HG02798 (cell line): Measurements from ENCODE around the gene WRAP53.

Source experiments
- ATAC-seq: cut with Tn5 transposase; IDR thresholded peaks from one replicate; pipeline ENCODE4 v1.9.1; 2021; ENCODE audit warnings: mild to moderate bottlenecking; ENCODE audit not compliant: unreplicated experiment, poor library complexity

The WRAP53 gene

DNA sequence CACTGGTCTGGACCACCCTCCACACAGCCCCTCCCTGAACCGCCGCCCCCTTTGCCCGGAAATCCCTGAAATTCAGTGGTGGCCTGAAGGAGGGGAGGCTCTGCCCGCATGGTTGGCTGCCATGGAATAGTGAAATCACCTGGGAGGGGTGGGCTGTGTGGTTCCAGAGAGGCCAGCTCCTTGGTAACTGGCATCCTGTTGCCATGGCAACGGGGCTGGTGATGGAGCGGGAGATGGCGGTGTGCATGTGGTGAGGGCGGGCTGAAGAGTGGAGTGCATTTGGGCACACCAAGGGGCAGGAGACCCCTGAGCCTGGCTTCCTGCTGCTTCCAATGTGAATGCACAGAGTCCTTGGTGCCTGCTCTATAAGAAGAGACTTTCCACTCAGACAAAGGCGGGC, 19.2 kb downstream of the WRAP53 start:
- ATAC-seq, result no peak

DNA sequence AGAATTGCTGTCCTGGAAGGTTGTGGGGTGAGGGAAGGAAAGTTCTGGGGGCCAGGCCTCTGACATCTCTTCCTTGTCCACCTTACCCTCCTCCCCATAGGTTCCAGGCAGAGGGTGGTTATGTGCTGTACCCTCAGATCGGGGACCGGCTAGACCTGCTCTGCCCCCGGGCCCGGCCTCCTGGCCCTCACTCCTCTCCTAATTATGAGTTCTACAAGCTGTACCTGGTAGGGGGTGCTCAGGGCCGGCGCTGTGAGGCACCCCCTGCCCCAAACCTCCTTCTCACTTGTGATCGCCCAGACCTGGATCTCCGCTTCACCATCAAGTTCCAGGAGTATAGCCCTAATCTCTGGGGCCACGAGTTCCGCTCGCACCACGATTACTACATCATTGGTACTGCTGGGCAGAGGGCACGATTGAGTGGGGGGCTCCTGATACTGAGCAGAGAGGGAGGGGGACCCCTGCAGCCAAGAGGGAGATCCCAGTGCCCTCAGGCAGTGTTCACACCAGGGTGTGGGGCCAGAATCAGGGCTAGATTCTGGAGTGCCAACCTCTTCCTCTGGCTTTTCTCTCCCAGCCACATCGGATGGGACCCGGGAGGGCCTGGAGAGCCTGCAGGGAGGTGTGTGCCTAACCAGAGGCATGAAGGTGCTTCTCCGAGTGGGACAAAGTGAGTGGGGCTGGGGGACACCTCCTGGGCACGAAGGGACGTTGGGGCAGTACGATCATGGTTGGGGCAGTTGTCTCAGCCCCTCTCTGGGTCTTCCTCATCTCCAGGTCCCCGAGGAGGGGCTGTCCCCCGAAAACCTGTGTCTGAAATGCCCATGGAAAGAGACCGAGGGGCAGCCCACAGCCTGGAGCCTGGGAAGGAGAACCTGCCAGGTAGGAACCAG, 19.8 kb downstream of the WRAP53 start:
- ATAC-seq, result no peak

GRCh38 chr17:7709031-7709430, 20.8 kb downstream of the WRAP53 start:
- no peak for ATAC-seq

- no peak for ATAC-seq
Measured at GRCh38 chr17:7710301-7710700, 22.0 kb downstream of the WRAP53 start.

DNA sequence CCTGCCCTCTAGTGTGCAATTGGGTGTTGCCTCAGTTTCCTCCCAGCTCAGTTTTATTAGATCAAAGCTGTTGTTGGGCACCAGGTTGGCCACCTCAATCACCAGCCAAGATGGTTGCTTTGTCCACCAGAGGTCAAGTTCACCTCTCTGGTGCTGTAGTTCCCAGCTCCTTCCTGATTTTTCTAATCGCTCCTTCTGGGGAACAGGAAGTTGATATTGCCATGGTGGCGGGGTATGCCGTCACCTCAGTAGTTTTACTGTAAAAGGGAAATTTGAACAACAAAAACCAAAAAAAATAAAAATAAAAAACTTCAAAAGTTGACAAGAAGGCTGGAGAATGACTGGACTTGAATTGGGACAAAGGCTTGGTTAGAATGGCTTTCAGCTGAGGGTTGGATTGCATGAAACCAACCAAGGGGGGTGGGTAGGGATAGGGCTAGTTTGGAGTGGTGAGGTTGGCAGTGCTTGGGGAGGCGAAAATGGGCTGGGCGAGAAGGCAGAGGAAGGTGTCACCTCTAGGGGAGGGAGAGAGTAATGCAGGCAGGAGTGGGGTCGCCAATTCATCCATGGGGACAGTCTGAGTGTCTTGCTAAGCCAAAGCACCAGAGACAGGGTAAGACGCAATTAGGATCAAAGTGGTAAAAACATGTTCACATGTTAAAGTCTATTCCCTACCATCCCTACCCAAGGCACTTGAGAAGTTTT, 22.9 kb downstream of the WRAP53 start:
- no peak for ATAC-seq

DNA sequence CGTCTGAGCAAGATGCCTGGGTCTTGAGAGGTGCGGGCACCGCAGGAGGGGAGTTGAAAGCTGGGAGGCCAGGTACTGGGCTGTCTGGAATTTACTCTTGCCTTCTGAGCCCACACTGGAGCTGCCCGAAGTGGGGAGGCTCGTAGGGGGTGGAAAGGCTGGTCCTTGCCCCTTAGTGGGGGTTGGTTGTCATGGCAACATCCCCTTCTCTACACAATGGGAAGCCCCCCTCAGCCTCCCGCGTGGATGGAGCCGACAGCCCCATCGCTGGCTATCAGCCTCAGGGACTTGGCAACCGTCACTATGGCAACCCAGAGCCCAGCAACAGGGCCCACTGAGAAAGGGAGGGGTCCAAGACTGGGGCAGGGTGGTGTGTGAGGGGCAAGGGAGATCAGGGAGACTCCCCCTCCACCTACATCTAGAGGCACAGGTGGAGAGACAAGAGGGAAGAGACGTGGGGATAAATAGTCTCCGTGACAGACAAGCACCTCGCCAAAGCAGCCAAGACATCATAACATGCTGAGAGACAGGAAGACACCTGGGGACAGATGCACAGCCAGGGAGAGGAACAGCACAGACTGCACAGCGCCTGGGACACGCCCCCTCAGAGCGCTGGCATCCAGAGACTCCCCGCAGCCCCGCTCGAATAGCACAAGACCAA, 24.0 kb downstream of the WRAP53 start:
- no peak for ATAC-seq

DNA sequence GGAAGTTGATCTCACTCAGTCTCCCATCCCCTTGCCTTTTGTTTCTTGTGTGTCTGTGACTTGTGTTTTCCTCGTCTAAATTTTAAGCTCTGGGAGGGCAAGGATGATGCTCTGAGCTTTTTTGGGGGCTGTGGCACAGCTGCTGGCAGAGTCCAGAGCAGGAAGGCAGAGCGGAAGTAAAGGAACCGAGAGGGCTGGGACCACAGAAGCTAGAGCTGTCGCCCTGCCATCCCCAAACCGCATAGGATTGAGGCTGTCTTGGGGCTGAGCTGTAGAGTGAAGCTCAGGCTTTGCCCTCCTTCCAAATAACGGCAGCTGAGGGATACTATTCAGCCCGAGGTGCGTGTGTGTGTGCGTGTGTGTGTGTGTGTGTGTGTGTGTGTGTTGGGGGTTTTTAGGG, 25.5 kb downstream of the WRAP53 start:
- no peak for ATAC-seq

DNA sequence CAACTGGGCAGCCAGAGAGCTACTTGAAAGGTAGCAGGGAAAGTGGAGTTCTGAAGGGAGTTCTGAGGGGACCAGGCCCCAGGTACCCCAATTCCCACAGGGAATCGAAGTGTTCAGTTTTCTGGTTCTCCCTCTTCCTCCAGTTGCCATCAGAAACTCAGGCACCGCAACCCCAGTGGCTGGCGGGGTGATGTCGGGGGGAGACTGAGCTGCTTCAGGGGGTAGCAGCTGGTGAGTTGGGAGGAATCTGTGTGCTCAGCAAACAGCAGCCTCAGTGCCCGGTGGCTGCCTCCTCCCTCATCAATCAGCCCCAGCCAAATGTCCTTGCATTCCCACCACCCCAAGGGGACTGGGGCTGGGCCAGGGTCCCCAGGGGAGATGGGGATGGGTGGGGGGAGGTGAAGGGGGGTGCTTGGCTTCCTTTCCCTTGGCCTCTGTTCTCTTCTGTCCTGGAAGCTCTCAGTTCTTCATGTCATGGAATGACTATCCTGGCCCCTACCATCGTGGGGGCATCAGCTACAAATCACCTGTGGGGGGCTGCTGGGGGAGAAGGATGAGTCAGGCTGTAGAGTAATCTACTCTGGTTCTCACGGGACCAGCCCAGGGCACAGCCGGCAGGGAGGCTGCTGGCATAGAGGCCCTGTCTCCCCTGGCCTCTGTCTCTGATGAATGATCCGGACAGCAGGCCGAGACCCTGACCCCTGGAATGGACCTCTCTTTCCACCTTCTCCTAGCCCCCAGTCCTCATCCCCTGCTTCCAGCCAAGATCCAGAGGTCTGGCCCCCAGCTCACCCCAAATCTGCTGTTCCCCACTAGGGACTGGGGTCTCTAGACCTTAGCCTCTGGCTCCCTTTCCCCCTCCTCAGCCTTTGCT, 26.7 kb downstream of the WRAP53 start:
- no peak for ATAC-seq

GRCh38 chr17:7715936-7716886, 27.9 kb downstream of the WRAP53 start:
- no peak for ATAC-seq

DNA sequence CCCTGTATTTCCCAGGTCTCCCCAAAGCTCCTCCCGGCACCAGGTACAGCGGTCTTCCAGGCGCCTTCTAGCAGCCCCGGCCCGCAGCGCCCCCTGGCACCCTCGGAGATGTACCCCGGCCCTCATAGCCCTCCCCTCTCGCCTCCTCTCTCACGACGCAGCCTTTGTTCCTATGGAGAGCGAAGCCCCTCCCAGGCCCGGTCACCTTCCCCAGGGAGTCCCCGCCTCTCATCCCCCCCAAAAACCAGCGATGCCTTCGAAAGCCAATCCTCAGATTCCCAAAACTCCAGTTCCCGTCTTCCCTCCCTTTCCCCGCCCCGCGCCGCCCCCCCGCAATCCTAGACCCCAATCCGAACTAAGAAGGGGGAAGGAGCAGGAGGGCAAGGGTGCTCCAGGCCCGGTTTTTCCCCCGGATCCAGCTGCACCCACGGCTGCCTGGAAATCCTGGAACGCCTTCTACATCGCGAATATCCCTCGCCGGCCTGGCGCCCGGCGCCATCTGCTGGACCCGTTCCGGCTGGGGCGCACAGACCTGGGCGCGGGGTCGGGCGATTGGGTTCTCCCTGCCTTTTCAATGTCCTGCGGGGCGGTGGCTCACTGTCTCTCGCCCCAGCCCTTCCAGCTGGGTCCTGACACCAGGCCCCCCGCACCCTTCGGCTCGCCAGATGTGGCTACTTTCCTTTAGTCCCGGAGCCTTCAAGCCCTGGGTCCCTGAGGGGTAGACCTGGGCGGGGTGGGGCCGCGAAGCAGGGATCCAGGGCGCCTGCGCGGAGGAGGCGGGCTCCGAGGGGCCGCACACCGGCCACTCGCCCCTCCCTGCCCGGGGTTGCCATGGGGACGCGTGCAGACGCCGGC, 28.9 kb downstream of the WRAP53 start, which contains the start of gene DNAH2:
Gene DNAH2, plus strand, starts transcription at position 844 of the 855 bp plus-strand sequence. CDS start 1,991 bp downstream, outside the sequence.
- peak; percentile 47 for ATAC-seq

GRCh38 chr17:7717756-7718350, 29.6 kb downstream of the WRAP53 start:
- no peak for ATAC-seq

- no peak for ATAC-seq
Measured at GRCh38 chr17:7719661-7720060, 31.4 kb downstream of the WRAP53 start.

DNA sequence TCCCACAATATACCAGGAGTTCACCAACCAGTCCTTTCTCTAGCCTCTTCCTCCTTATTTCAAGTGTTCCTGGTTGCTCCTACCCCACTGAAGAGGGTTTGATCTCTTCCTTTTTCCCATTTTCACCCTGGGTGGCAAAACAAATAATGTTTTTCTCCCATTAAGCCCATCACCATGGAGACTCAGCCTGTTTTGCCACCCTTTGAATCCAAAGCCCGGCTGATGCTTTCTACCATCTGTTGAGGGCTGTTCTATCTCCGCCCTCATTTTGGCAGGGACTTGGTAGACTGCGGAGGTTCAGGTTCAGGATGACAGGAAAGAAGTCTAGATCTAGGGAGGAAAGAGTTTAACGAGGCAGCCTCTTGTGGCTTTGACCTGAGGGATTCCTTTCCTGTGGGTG, 31.8 kb downstream of the WRAP53 start:
- no peak for ATAC-seq

DNA sequence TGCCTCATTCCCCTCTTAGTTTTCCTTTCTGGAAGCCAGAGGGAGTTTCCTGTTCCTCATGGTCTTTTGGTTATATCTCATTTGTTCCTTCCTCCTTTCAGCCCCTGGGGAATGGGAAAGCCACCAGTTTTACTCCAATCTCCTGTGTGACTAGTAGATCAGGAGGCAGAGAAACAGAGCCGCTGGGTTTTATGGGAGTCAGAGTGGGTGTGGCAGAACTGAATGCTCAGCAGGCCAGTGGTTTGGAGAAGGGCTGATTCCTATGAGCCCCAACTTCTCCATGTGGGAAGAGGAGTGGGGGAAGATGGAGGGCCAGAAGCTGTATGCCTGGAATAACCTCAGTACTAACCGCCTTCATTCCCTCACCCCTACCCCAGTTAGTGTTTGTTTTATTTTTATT, 33.3 kb downstream of the WRAP53 start:
- no peak for ATAC-seq

GRCh38 chr17:7727886-7728285, 39.6 kb downstream of the WRAP53 start:
- ATAC-seq, result no peak

- ATAC-seq, result no peak
Measured at GRCh38 chr17:7729816-7730215, 41.5 kb downstream of the WRAP53 start.

DNA sequence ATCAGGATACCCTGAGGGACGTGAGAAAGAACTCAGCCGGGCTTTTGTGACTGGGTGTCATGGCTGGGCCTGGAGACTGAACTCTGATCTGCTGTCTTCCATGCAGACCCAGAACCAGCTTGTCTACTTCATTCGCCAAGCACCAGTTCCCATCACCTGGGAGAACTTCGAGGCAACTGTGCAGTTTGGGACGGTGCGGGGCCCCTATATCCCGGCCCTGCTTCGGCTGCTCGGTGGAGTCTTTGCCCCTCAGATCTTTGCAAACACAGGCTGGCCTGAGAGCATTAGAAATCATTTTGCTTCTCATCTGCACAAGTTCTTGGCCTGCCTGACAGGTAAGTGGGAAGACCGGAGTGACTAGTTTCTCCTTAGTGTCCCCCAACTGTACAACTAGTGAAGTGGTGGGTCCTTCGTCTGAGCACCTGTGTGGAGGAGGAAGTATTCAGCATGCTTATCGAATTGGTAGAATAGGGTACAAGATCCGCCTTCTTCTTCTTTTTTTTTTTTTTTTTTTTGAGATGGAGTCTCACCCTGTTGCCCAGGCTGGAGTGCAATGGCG, 44.8 kb downstream of the WRAP53 start:
- ATAC-seq, result no peak
